Upper lobe of right lung (tissue), 1 donor: ENCODE measurements around the gene CBX2. TPM values are rescaled to one million over a fixed set of nuclear protein-coding genes. Genes with fewer than 3 reads are reported as not detected.

Experiments used
- ATAC-seq: fragments of 200-7000 bp; cut with Tn5 transposase; one replicate; pipeline ENCODE4 v1.9.1; 2020; ENCODE audit warnings: mild to moderate bottlenecking, moderate library complexity
- DNase-seq: peaks from one replicate; pipeline ENCODE4 v3.0.0-alpha.2; 2020
- H3K27ac ChIP-seq: fragments of 200-600 bp; one replicate; pipeline ENCODE4 v1.8.0; 2022
- H3K27me3 ChIP-seq: fragments of 200-600 bp; one replicate; pipeline ENCODE4 v1.8.0; 2022; ENCODE audit warnings: mild to moderate bottlenecking
- H3K36me3 ChIP-seq: fragments of 200-600 bp; one replicate; pipeline ENCODE4 v1.8.0; 2022
- H3K4me1 ChIP-seq: fragments of 200-600 bp; one replicate; pipeline ENCODE4 v1.8.0; 2022
- H3K4me3 ChIP-seq: fragments of 200-600 bp; one replicate; pipeline ENCODE4 v1.8.0; 2022; ENCODE audit warnings: mild to moderate bottlenecking
- H3K9me3 ChIP-seq: fragments of 200-600 bp; one replicate; pipeline ENCODE4 v1.8.0; 2022
- CTCF ChIP-seq: fragments of 200-600 bp; IDR thresholded peaks from one replicate; pipeline ENCODE4 v1.8.0; 2022; ENCODE audit warnings: antibody characterized with exemption
- intact Hi-C: fragments of 100-400 bp; cut with DNase I; formaldehyde crosslinking; loops from one replicate; pipeline ENCODE4 v1.11.0; 2022
- total RNA-seq: library from RNA; stranded (reverse); fragmentation: NEBNext Ultra II Directional; extraction: Animal tissue kit (Norgen Biotek cat#: 25700); gene quantifications from one replicate; pipeline ENCODE4 v1.2.1, GENCODE V29; 2021
- donor health status: DM: no; HTN: yes; CAD: no; lungs with severe emphysema.

Gene CBX2
- total RNA-seq, 1 donor from 2014 or later: 3.4 TPM

GRCh38 chr17:79834565-79835469 lies 56.9 kb downstream of the CBX2 start:
- Histone ChIP-seq H3K4me1 (peaks cover 44% of the 10 kb centered on the region), H3K27ac (no peak overlapping the region), H3K36me3 (peaks cover 22% of the 10 kb centered on the region), H3K9me3 (no peaks in the 10 kb centered on the region), H3K27me3 (no peaks in the 10 kb centered on the region), H3K4me3 (no peak overlapping the region)
- peak; percentile 69 for TF ChIP-seq CTCF
- no peak for ATAC-seq
- intact Hi-C loops: no loop called here
- DNase-seq: peak; percentile 70

- Histone ChIP-seq H3K4me1 (peaks cover 49% of the 10 kb centered on the region), H3K9me3 (no peaks in the 10 kb centered on the region), H3K27me3 (peaks cover 4% of the 10 kb centered on the region), H3K27ac (no peak overlapping the region), H3K36me3 (peaks cover 22% of the 10 kb centered on the region), H3K4me3 (no peak overlapping the region)
- no peak for TF ChIP-seq CTCF
- DNase-seq (no peak), ATAC-seq (no peak)
- intact Hi-C loops: no loop called here
Measured at GRCh38 chr17:79835470-79835899, 57.5 kb downstream of the CBX2 start.

GRCh38 chr17:79835953-79836509 lies 58.1 kb downstream of the CBX2 start:
- H3K4me1 ChIP-seq: peaks cover 54% of the 10 kb centered on the region
- intact Hi-C loops: no loop called here
- H3K9me3 ChIP-seq: no peaks in the 10 kb centered on the region
- peaks cover 22% of the 10 kb centered on the region for H3K36me3 ChIP-seq
- H3K4me3 ChIP-seq: peak overlapping the region; percentile 73
- peaks cover 10% of the 10 kb centered on the region for H3K27me3 ChIP-seq
- peak; percentile 90 for DNase-seq
- H3K27ac ChIP-seq: peak overlapping the region; percentile 83
- TF ChIP-seq CTCF: no peak
- peak; percentile 14 for ATAC-seq

GRCh38 chr17:79836510-79836971 lies 58.6 kb downstream of the CBX2 start:
- DNase-seq: peak; percentile 86
- intact Hi-C loops: no loop called here
- ATAC-seq: peak; percentile 2
- TF ChIP-seq CTCF: no peak
- H3K27ac ChIP-seq: peak overlapping the region; percentile 83
- no peaks in the 10 kb centered on the region for H3K9me3 ChIP-seq
- H3K27me3 ChIP-seq: peaks cover 15% of the 10 kb centered on the region
- peaks cover 22% of the 10 kb centered on the region for H3K36me3 ChIP-seq
- peak overlapping the region; percentile 73 for H3K4me3 ChIP-seq
- peaks cover 53% of the 10 kb centered on the region for H3K4me1 ChIP-seq

GRCh38 chr17:79836972-79837887 lies 59.3 kb downstream of the CBX2 start:
- intact Hi-C loops: no loop called here
- Histone ChIP-seq H3K4me1 (peaks cover 48% of the 10 kb centered on the region), H3K36me3 (peaks cover 22% of the 10 kb centered on the region), H3K27ac (peak overlapping the region; percentile 91), H3K4me3 (peak overlapping the region; percentile 73), H3K9me3 (no peaks in the 10 kb centered on the region), H3K27me3 (peaks cover 22% of the 10 kb centered on the region)
- peak; percentile 19 for TF ChIP-seq CTCF
- ATAC-seq: peak; percentile 55
- DNase-seq: peak; percentile 95
